ENCODE measurements around the gene IRF5. TPM values are rescaled to one million over a fixed set of nuclear protein-coding genes. Genes with fewer than 3 reads are reported as not detected.

The IRF5 gene
- polyA plus RNA-seq, 1 donor from 2014 or later, result not detected

- Histone ChIP-seq H2AFZ (ENCODE audit: low read depth, low read length) (no peak overlapping the region), H3F3A (ENCODE audit: insufficient read depth, low read length, poor library complexity, severe bottlenecking) (no peaks in the 10 kb centered on the region), H3K27me3 (ENCODE audit: insufficient read depth, low read depth, low read length) (peaks cover 43% of the 10 kb centered on the region), H3K9me2 (ENCODE audit: insufficient read depth, low read length) (no peaks in the 10 kb centered on the region), H3K4me3 (ENCODE audit: low read length) (no peak overlapping the region), H3K9me3 (ENCODE audit: low read length) (no peaks in the 10 kb centered on the region), H4K20me1 (ENCODE audit: insufficient read depth) (no peaks in the 10 kb centered on the region), H3K36me3 (ENCODE audit: insufficient read depth, low read length) (no peaks in the 10 kb centered on the region), H3K9ac (ENCODE audit: low read length) (no peak overlapping the region), H3K79me2 (replicated peaks; ENCODE audit: insufficient read depth, low read length) (no peaks in the 10 kb centered on the region), H3K4me2 (ENCODE audit: low read length) (no peak overlapping the region), H3K27ac (ENCODE audit: low read length) (no peak overlapping the region)
- TF ChIP-seq CTCF (IDR thresholded peaks at IDR 0.05; ENCODE audit: poor library complexity, severe bottlenecking) (no peak), SMC3 (conservative IDR thresholded peaks at IDR 0.05; ENCODE audit: poor library complexity) (no peak), RAD21 (conservative IDR thresholded peaks at IDR 0.05) (no peak), REST (IDR thresholded peaks at IDR 0.05; ENCODE audit: borderline replicate concordance) (no peak), TAF1 (IDR thresholded peaks at IDR 0.05; ENCODE audit: low read depth) (no peak), EZH2 (IDR thresholded peaks at IDR 0.05; ENCODE audit: borderline replicate concordance, insufficient read depth, low read length, poor library complexity, severe bottlenecking) (no peak), MXI1 (conservative IDR thresholded peaks at IDR 0.05; ENCODE audit: poor library complexity, severe bottlenecking) (no peak), EP300 (conservative IDR thresholded peaks at IDR 0.05; ENCODE audit: poor library complexity, severe bottlenecking) (no peak)
These were observed 3.0 kb downstream of the IRF5 start for GRCh38 chr7:128940494-128941322.

- no peak overlapping the region for H3K9ac ChIP-seq (ENCODE audit: low read length)
- H4K20me1 ChIP-seq (ENCODE audit: insufficient read depth), result no peaks in the 10 kb centered on the region
- no peak overlapping the region for H2AFZ ChIP-seq (ENCODE audit: low read depth, low read length)
- no peaks in the 10 kb centered on the region for H3K36me3 ChIP-seq (ENCODE audit: insufficient read depth, low read length)
- H3K79me2 ChIP-seq (replicated peaks; ENCODE audit: insufficient read depth, low read length), result no peaks in the 10 kb centered on the region
- no peaks in the 10 kb centered on the region for H3K9me3 ChIP-seq (ENCODE audit: low read length)
- no peak overlapping the region for H3K4me2 ChIP-seq (ENCODE audit: low read length)
- H3K4me3 ChIP-seq (ENCODE audit: low read length), result no peak overlapping the region
- H3K27me3 ChIP-seq (ENCODE audit: insufficient read depth, low read depth, low read length), result peaks cover 37% of the 10 kb centered on the region
- H3K9me2 ChIP-seq (ENCODE audit: insufficient read depth, low read length), result no peaks in the 10 kb centered on the region
- H3F3A ChIP-seq (ENCODE audit: insufficient read depth, low read length, poor library complexity, severe bottlenecking), result no peaks in the 10 kb centered on the region
- no peak overlapping the region for H3K27ac ChIP-seq (ENCODE audit: low read length)
- no peak for TF ChIP-seq EZH2 (IDR thresholded peaks at IDR 0.05; ENCODE audit: borderline replicate concordance, insufficient read depth, low read length, poor library complexity, severe bottlenecking)
- no peak for TF ChIP-seq MXI1 (conservative IDR thresholded peaks at IDR 0.05; ENCODE audit: poor library complexity, severe bottlenecking)
- TF ChIP-seq RAD21 (conservative IDR thresholded peaks at IDR 0.05), result no peak
- TF ChIP-seq CTCF (IDR thresholded peaks at IDR 0.05; ENCODE audit: poor library complexity, severe bottlenecking), result no peak
- no peak for TF ChIP-seq POLR2AphosphoS5 (IDR thresholded peaks at IDR 0.05)
- no peak for TF ChIP-seq REST (IDR thresholded peaks at IDR 0.05; ENCODE audit: borderline replicate concordance)
- TF ChIP-seq EP300 (conservative IDR thresholded peaks at IDR 0.05; ENCODE audit: poor library complexity, severe bottlenecking), result no peak
- TF ChIP-seq TAF1 (IDR thresholded peaks at IDR 0.05; ENCODE audit: low read depth), result no peak
- TF ChIP-seq SMC3 (conservative IDR thresholded peaks at IDR 0.05; ENCODE audit: poor library complexity), result no peak
These were observed 3.7 kb downstream of the IRF5 start for GRCh38 chr7:128941323-128941890.

All from neural cell (in vitro differentiated cells).